Measurements from ENCODE around the gene SCCPDH. TPM values are rescaled to one million over a fixed set of nuclear protein-coding genes. Genes with fewer than 3 reads are reported as not detected.
A peak's percentile ranks its signal among the peaks of the same experiment; 100 is the strongest.

SCCPDH gene
- total RNA-seq, 1 experiment from 2014 or later: 26.1 TPM

DNA sequence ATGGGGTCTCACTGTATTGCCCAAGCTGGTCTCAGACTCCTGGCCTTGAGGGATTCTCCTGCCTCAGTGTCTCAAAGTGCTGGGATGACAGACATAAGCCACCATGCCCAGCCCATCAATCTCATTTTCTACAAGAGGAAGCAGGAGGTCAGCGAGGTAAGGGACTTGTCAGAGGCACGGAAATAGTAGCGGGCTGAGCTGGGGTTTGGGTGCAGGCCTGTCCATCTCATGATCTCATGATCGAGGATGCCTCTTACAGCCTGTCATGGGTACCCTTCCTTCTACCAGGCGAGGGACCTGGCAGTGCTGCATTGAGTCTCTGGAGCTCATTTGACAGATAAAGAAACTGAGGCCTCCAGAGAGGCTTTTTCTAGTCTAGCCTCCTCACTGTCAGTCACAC, 28.5 kb upstream of the SCCPDH start:
- Mint-ChIP-seq H3K9me3 (ENCODE audit: unreplicated experiment) (peaks cover 17% of the 10 kb centered on the region), H3K27ac (ENCODE audit: unreplicated experiment) (no peak overlapping the region), H3K27me3 (ENCODE audit: insufficient read depth, unreplicated experiment) (no peaks in the 10 kb centered on the region), H3K4me1 (ENCODE audit: low read depth, unreplicated experiment) (peaks cover 7% of the 10 kb centered on the region), H3K4me3 (ENCODE audit: unreplicated experiment) (no peak overlapping the region), H3K36me3 (ENCODE audit: insufficient read depth, unreplicated experiment) (peaks cover 4% of the 10 kb centered on the region)
- intact Hi-C loops (cut with micrococcal nuclease; ENCODE audit: unreplicated experiment): no loop called here
- ChIA-PET POLR2A (no interaction called here), CTCF (no interaction called here)
- Histone ChIP-seq H3K4me3 (ENCODE audit: low read depth, low read length) (no peak overlapping the region), H3K27me3 (replicated peaks; ENCODE audit: control insufficient read depth, insufficient read depth, low read length) (no peaks in the 10 kb centered on the region), H3K36me3 (ENCODE audit: control insufficient read depth, insufficient read depth, low read length) (no peaks in the 10 kb centered on the region), H3K9me3 (peaks cover 10% of the 10 kb centered on the region; the same call in 1 of the 2 replicates), H3K4me1 (no peaks in the 10 kb centered on the region)
- no peak for DNase-seq
- BruUV-seq (replicated peaks): no TSS peak
- TF ChIP-seq, protein P1, sequence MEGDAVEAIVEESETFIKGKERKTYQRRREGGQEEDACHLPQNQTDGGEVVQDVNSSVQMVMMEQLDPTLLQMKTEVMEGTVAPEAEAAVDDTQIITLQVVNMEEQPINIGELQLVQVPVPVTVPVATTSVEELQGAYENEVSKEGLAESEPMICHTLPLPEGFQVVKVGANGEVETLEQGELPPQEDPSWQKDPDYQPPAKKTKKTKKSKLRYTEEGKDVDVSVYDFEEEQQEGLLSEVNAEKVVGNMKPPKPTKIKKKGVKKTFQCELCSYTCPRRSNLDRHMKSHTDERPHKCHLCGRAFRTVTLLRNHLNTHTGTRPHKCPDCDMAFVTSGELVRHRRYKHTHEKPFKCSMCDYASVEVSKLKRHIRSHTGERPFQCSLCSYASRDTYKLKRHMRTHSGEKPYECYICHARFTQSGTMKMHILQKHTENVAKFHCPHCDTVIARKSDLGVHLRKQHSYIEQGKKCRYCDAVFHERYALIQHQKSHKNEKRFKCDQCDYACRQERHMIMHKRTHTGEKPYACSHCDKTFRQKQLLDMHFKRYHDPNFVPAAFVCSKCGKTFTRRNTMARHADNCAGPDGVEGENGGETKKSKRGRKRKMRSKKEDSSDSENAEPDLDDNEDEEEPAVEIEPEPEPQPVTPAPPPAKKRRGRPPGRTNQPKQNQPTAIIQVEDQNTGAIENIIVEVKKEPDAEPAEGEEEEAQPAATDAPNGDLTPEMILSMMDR (IDR thresholded peaks at IDR 0.05; ENCODE audit: insufficient read depth in 1 of 2, low read depth in 1 of 2, low read length in 1 of 2, severe bottlenecking in 1 of 2, unreplicated experiment in 1 of 2): no peak

DNA sequence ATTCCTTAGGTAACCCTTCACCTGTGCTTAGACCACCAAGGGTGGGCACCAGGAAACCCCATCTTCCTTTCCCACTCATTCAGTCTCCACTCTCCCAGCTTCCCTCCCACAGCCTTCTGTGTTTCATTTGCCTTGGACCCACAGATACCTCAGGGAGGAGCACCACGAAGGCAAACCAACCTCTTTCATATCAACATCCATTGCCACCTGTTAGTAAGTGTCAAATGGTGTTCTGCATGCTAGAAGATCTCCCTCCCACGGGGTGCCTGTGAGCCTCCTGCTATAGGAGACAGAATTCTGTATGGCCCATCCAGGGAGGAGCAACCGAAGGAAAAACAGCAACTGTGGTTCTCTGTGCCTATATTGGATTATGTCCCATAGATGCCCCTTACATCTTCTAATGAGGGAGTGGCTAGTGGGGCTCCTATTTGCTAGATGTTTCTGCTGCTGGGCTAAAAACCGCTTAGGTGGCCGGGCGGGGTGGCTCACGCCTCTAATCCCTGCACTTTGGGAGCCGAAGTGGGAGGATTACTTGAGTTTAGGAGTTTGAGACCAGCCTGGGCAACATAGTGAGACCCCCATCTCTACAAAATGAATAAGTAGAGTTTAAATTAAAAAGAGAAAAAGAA, 25.6 kb upstream of the SCCPDH start:
- Mint-ChIP-seq H3K36me3 (ENCODE audit: insufficient read depth, unreplicated experiment) (no peaks in the 10 kb centered on the region), H3K4me3 (ENCODE audit: unreplicated experiment) (peak overlapping the region; percentile 58), H3K27ac (ENCODE audit: unreplicated experiment) (no peak overlapping the region), H3K27me3 (ENCODE audit: insufficient read depth, unreplicated experiment) (no peaks in the 10 kb centered on the region), H3K4me1 (ENCODE audit: low read depth, unreplicated experiment) (peaks cover 7% of the 10 kb centered on the region), H3K9me3 (ENCODE audit: unreplicated experiment) (peaks cover 17% of the 10 kb centered on the region)
- Histone ChIP-seq H3K9me3 (peaks cover 2% of the 10 kb centered on the region; the same call in 1 of the 2 replicates), H3K27me3 (replicated peaks; ENCODE audit: control insufficient read depth, insufficient read depth, low read length) (no peaks in the 10 kb centered on the region), H3K36me3 (ENCODE audit: control insufficient read depth, insufficient read depth, low read length) (no peaks in the 10 kb centered on the region), H3K4me3 (ENCODE audit: low read depth, low read length) (peak overlapping the region; percentile 19), H3K4me1 (no peaks in the 10 kb centered on the region)
- POLR2A ChIA-PET: no interaction called here
- intact Hi-C loops (cut with micrococcal nuclease; ENCODE audit: unreplicated experiment): loop anchor here (1.0 to 2.0 kb wide), 3 partner anchors 9 to 201 kb away; no protein-coding TSS in a partner anchor
- CTCF ChIA-PET: no interaction called here
- DNase-seq: no peak
- BruUV-seq (replicated peaks): no TSS peak
- TF ChIP-seq, protein P1 (IDR thresholded peaks at IDR 0.05; ENCODE audit: insufficient read depth in 1 of 2, low read depth in 1 of 2, low read length in 1 of 2, severe bottlenecking in 1 of 2, unreplicated experiment in 1 of 2): no peak

DNA sequence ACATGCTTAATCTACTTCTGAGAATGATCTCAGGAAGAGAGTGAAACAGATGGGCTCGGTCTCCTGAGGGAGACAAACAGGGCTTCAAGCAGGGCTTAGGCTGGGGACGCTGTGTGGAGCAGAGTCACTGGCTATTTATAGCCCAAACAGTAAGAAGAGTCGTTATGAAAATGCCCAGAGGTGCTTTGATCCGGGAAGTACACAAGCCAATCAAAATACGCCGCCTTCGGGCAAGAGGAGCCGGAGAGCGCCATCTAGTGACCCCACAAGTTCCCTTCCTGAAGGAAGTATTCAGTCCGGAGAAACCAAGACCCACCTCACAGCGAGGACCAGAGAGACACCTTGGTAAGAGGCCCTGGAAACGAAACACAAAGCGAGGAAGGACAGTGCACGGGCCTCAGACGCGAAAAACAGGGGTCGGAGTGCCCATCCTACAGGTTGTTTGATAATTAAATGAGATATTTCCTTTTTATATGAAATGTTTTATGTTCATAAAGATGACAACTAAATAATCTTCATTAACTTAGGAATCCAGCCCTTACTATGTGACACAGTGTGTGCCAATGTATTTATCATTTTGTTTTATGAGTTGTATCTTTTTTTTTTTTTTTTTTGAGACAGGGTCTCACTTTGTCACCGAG, 25.0 kb upstream of the SCCPDH start:
- no peaks in the 10 kb centered on the region for H3K4me1 ChIP-seq
- peak overlapping the region; percentile 19 for H3K4me3 ChIP-seq (ENCODE audit: low read depth, low read length)
- peak; percentile 83 to 86 for DNase-seq
- Mint-ChIP-seq H3K4me1 (ENCODE audit: low read depth, unreplicated experiment) (peaks cover 7% of the 10 kb centered on the region), H3K9me3 (ENCODE audit: unreplicated experiment) (peaks cover 16% of the 10 kb centered on the region), H3K4me3 (ENCODE audit: unreplicated experiment) (peak overlapping the region; percentile 58), H3K27ac (ENCODE audit: unreplicated experiment) (no peak overlapping the region), H3K27me3 (ENCODE audit: insufficient read depth, unreplicated experiment) (no peaks in the 10 kb centered on the region), H3K36me3 (ENCODE audit: insufficient read depth, unreplicated experiment) (no peaks in the 10 kb centered on the region)
- TF ChIP-seq, protein P1 (IDR thresholded peaks at IDR 0.05; ENCODE audit: insufficient read depth in 1 of 2, low read depth in 1 of 2, low read length in 1 of 2, severe bottlenecking in 1 of 2, unreplicated experiment in 1 of 2): peak; percentile 84 to 85
- H3K9me3 ChIP-seq: no peaks in the 10 kb centered on the region
- intact Hi-C loops (cut with micrococcal nuclease; ENCODE audit: unreplicated experiment): loop anchor here (1.0 to 2.0 kb wide), 3 partner anchors 10 to 202 kb away; no protein-coding TSS in a partner anchor
- no peaks in the 10 kb centered on the region for H3K36me3 ChIP-seq (ENCODE audit: control insufficient read depth, insufficient read depth, low read length)
- ChIA-PET POLR2A (no interaction called here), CTCF (interaction anchor here (0.7 kb wide), 1 partner anchor 1244 kb away, joined by 5 read pairs; no protein-coding TSS in a partner anchor)
- BruUV-seq (replicated peaks): no TSS peak
- H3K27me3 ChIP-seq (replicated peaks; ENCODE audit: control insufficient read depth, insufficient read depth, low read length): no peaks in the 10 kb centered on the region
